HG02870 (cell line): ENCODE data around the gene CIAPIN1.
A peak's percentile ranks its signal among the peaks of the same experiment; 100 is the strongest.
"Not testable (repeated sequence)": the region's sequence is repeated elsewhere in the genome, so short reads cannot be mapped to it uniquely, and the experiment has no call there.

Source experiments
- ATAC-seq: cut with Tn5 transposase; IDR thresholded peaks from one replicate; pipeline ENCODE4 v1.9.1; 2021; ENCODE audit warnings: mild to moderate bottlenecking, moderate library complexity; ENCODE audit not compliant: unreplicated experiment

Gene CIAPIN1

DNA sequence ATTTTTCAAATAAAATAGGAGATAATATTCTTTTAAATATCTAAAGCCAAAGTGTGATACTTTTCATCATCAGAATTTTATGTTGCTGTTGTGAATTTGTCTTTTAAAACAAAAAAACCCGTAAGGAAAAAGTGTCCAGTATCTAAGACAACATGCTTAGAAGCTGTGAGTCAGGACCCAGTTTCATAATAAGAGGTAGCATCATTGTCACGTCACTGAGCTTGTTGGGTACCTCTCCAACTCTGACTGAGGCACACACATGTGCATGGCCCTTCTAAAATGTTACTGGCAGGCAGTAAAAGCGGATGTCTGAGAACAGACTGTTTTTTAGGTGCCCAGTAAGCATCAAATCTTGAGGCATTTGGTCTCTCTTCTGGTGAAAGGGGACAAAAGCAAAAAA is 2.5 kb downstream of the CIAPIN1 start:
- ATAC-seq, result no peak

DNA sequence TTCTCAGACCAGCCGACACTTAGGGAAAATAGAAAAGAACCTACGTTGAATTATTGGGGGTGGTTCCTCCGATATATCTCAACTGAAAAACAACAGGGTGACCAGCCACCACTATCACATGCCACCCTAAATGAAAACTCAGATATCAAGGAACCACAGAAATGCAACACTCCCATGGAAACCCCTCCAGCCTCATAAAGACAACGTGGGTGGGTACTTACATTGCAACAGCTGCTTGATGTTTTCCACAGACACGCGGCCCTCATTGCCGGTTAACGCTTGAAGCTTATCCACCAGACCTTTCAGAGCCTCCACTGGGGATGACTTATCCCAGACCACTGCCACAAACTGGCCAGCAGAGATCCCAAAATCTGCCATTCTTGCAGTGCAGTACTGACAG is 6.6 kb downstream of the CIAPIN1 start:
- ATAC-seq, result not testable (repeated sequence)

DNA sequence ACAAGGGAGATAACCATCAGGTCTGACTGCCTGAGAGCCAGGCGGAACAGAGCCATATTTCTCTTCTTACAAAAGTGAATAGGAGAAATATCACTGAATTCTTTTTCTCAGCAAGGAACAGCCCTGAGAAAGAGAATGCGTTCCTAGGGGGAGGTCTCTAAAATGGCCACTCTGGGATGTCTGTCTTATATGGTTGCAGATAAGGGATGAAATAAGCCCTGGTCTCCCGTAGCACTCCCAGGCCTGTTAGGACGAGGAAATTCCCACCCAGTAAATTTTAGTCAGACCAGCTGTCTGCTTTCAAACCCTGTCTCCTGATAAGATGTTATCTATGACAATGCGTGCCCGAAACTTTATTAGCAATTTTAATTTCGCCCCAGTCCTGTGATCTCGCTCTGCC is 7.2 kb downstream of the CIAPIN1 start:
- ATAC-seq, result not testable (repeated sequence)

DNA sequence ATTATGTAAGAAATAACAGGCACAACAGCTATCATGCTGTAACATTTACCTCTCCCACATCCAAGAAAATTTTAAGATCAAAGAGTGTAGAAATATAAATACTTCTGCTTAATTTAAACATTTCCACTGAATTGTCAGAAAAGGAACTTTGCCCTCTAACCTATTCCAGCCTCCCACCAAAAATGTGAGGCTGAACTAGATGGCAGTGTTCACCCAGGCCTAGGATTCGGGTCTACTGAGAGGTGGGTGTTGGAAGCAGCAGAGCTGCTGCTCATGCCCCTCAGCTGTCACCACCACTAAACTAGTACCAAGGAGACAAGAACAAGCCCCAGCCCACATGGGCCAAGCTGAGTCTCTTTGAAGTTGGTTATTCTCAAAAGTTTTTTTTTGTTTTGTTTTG is 11.3 kb downstream of the CIAPIN1 start:
- ATAC-seq, result no peak

DNA sequence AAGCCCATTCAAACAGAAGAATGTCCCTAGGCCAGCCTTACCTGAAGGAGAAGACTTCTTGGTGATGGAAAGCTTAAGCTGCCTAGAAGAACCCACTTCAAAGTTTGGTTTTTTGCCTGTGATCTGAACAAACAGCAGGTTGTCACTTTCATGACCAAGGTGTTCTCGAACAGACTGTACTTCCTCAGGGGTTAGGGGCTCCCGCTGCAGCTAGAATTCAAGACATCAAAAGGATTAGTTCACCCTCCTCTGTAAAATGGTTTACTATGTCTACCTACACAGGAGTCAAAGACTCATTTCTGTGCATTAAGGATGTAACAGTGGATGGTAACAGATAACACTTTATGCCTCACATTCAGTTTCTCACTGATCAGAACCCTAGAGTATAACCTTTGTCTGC is 13.2 kb downstream of the CIAPIN1 start:
- no peak for ATAC-seq

DNA sequence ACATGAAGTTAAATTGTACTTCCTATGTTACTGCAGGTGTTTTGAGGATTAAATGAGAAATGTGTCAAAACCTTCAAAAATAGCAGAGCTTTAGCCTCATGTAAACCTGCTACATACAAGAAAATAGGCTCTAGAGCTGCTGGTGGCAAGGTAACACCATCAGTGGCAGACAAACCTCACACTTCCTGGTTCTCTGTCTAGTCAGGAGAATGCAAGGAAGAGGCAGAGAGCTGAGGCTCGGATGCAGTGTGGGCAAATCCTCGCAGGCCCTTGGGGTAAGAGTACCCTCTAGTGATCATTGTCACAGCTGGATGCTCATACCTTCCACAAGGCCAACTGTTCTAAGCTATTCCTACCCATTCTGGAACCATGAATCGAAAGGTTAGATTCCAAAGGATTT is 14.2 kb downstream of the CIAPIN1 start:
- ATAC-seq, result no peak

DNA sequence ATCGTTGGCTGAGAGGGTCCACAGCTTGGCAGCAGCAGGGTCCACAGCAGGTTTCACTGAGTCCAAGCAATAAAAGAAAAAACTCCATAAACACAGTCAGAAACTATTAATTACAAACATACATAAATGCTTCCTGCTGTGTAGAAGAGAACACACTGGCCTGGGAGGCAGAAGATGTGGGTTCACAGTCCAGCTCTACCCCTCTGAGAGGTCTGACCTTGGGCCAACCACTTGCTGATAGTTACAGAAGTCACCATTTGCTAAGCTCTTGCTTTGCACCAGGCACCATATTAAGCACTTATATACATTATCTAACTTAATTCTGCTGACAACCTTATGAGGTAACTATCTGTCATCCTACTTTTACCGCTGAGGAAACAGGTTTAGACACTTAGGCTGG is 14.7 kb downstream of the CIAPIN1 start:
- ATAC-seq, result no peak

DNA sequence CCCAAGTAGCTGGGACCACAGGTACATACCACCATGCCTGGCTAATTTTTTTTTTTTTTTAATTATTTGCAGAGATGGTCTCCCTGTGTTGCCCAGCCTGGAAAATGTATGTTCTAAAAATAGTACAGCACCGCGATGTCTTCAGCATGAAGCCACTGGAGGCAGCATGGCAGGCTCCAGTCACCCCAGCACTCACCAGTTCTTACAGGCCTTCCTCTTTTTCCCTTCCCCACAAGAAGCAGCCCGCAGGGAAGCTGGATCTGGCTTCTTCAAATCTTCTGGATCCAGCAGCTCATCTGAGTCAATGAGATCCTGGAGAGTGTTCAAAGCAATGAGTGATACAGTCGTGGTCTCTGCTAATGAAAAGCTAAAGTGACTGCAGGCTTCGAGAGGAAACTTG is 16.2 kb downstream of the CIAPIN1 start:
- no peak for ATAC-seq

DNA sequence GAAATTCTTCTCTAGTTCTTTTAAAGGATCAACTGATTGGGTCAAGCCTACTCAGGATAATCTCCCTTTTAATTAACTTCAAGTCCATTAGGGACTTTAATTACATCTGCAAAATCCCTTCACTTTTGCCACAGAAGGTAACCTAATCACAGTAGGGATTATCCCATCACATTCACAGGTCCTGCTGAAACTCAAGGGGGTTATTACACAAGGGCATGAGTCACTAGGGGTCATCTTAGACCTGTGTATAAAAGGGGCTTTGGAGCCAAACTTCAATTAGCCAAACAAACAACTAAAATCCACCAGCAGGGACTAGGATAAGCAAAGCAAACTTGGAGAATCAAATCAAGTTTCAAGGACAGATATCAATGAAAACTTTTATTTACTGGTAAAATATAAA is 19.4 kb downstream of the CIAPIN1 start:
- ATAC-seq, result no peak

DNA sequence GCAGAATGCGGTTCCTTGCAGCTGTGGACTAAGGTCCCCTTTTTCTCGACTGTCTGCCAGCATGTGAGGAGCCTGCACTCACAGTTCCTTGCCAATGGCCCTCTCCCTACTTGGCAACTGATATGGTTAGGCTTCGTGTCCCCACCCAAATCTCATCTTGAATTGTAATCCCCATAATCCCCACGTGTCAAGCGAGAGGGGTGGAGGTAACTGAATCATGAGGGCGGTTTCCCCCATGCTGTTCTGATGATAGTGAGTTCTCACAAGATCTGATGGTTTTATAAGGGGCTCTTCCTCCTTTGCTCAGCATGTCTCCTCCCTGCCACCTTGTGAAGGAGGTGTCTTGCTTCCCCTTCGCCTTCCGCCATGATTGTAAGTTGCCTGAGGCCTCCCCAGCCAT is 19.9 kb downstream of the CIAPIN1 start:
- ATAC-seq, result no peak

DNA sequence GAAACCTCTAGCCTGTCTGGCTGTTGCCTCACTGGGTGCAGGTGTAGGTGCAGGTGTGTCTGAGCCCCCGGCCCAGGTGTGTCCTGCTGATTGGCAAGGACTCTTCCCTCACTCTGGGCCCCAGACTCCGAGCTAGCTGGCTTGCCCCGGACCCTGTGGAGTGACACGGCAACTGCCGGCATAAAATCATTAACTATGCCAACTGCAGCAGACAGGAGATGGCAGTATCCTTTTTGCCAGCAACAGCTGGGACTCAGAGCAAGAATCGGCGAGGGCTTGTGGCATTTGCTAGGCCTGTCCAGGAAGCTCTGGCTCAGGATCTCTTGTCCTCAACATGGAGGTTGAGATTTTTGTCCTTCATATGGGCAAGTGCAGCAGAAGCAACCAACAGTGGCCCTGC is 20.8 kb downstream of the CIAPIN1 start:
- no peak for ATAC-seq

DNA sequence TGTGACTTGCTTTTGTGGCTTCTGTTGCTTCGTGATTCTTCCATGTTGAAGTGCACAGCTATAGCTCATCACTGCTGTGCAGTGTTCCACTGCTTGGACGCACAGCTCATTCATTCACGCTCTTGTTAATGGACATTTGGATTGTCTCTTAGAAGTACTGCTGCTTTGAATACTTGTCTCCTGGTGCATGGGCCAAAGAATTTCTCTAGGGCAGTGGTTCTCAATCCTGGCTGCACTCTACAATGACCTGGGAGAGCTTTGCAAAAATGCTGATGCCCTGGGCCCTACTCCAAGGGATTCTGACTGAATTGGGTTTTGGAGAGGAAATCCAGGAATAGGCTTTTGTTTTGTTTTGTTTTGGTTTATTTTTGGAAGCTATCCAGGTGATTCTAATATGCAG is 22.6 kb downstream of the CIAPIN1 start:
- ATAC-seq, result no peak

DNA sequence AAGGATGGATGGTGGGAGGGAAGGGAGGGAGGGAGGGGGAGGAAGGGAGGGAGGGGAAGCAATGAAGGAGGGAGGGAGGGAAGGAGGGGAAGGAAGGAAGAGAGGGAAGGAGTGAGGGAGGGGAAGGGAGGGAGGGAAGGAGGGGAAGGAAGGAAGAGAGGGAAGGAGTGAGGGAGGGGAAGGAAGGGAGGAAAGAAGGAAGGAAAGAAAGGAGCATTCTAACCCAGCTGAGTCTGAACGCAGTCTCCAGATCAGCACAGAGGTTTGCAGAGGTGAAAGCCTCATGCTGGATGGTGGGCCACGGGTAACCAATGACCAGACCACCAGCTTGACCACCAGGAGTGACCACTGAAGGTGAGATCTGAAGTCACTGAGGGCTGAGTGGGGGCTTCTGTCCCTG is 24.0 kb downstream of the CIAPIN1 start:
- ATAC-seq, result no peak

DNA sequence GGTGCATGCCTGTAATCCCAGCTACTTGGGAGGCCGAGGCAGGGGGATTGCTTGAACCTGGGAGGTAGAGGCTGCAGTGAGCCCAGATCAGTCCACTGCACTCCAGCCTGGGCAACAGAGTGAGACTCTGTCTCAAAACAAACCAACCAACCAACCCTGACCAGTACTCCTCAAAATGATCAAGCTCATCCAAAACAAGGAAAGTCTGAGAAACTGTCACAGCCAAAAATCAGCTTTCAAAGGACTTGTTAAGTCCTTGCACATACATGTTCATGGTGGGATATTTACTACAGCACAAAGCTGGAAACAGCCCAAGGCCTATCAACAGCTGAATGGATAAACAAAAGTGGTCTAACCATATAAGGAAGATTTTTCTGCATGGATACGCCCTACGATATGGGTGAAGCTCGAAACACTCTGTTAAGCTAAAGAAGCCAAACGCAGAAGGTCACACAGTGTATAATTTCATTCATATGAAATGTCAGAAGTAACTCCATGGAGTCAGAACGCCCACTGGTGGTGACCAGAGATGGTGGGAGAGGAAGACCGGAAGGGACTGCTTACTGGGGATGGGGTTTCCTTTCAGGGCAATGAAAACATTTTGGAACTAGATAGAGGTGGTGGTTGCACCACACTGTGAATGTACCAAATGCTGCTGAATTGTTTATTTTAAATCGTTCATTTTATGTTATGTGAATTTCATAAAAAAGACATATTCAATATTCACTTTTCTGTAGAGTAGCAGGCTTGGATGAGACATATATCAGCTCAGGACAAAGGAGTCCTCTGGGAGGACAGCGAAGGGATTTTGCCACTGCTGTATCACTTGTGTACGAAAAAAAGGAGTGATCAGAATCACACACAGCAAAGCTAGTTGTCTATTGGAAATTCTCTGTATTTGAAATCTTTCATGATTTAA is 24.9 kb downstream of the CIAPIN1 start:
- ATAC-seq, result no peak

DNA sequence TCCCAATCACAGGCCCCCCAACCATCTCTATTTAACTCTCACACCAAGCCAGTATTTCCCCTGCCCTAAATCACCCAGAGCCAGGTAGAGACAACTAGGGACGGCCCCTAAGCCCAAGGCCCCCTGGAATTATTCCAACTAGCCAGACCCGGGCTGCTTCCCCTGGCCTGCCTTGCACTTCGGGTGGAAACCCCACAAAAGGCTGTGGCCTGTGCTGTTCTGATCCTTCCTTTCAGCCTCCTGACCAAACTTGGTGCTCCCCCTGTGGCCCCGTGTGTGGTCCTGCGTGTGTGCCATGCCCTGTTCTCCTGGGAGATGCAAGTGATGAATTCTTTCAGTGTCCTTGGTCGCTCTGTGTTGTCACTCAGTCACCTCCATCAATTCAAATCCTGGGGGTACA is 27.7 kb downstream of the CIAPIN1 start:
- no peak for ATAC-seq

DNA sequence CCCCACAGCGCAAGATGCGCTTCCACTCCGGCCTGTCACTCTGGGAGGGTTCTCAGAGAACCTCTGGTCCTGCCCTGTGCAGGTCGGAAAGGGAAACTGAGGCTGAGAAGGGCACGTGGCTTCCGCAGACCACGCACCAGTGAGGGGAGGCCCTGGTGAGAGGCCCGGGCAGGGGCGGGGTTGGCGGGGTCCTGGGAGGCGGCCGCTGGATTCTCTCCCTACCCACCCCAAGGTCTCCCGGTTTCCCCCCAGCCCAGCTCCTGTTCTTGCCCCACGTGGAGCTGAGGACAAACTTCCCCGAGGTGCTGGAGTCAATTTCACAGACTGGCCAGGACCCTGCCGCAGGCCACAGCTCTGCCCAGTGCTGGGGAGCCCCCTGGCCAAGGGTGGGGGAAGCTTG is 31.1 kb downstream of the CIAPIN1 start:
- ATAC-seq, result no peak

DNA sequence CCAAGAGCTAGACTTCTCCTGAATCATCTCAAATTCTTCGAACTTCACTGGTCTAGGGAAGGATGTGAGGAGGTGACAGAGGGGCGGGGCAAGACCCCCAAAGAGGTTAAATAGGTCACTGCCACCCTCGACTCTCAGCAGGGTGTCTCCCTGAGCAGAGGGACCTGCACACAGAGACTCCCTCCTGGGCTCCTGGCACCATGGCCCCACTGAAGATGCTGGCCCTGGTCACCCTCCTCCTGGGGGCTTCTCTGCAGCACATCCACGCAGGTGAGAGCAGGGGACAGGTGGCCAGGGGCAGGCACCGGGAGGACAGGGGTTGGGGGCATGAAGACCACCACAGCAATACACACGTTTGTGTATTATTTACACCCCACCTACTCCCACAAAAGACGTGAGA is 33.5 kb downstream of the CIAPIN1 start:
- no peak for ATAC-seq

DNA sequence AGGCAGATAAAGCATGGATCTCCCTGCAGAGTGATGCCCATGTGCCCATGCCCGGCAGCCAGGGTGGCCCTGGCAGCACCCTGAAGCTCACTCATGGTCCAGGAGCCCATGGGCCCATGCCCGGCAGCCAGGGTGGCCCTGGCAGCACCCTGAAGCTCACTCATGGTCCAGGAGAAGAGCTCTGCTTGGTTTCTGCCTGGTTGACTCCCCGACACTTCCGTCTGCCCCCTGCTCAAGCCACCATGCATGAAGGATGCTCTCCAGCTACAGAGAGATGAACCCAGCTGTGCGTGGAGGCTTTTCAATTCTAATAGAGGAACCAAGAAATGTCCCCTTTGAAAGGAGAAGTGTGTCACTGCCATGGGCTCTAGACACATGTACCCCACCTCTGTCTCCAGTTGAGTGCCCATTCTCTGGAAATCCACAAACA is 33.9 kb downstream of the CIAPIN1 start:
- peak; percentile 60 for ATAC-seq

DNA sequence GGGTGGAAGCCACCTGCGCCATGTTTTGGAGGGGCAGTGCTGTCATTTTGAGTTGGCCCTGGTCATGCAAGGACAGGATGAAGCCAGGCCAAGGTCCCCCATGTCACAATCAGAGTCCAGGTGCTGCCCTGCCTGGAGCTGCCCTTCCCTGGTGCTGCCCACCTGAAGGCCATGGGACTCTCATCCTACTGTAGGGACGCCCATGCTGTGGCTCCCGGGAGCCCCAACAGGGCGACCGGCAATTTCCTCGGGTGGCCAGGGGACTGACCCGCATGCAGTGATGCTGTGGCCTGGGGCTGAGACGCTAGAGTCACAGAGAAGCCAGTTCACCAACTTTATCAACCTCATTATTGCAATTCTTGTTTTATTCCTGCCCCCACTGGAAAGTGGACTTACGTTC is 34.6 kb downstream of the CIAPIN1 start:
- no peak for ATAC-seq

DNA sequence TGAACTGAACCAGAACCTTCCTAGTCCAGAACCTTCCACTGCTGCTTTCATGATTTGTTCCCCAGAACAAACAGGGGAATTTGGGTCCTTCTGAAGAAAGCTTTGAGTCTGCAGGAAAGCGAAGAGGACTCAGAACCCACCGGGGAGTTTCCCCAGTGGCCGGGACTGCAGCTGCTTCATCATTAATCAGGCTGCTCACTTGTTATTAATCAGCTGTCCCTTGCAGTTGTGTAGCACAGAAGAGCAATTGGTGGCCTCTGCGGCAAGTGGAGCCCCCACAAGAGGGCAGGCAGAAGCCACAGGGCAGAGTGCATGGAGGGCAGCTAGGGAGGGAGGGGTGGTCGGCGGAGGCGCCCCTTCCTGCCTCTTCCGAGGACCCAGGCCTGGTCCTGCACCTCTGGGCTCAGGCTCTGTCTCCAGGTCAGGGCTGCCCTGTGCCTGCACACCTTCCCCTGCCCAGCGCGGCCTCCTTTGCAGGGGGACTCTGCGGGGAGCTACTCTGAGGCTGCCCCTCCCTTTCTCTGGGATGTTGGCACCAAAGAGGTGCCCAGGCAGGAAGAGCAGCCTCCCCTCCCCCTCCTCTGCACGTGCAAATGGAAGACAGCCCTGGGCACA is 35.7 kb downstream of the CIAPIN1 start:
- ATAC-seq, result no peak

DNA sequence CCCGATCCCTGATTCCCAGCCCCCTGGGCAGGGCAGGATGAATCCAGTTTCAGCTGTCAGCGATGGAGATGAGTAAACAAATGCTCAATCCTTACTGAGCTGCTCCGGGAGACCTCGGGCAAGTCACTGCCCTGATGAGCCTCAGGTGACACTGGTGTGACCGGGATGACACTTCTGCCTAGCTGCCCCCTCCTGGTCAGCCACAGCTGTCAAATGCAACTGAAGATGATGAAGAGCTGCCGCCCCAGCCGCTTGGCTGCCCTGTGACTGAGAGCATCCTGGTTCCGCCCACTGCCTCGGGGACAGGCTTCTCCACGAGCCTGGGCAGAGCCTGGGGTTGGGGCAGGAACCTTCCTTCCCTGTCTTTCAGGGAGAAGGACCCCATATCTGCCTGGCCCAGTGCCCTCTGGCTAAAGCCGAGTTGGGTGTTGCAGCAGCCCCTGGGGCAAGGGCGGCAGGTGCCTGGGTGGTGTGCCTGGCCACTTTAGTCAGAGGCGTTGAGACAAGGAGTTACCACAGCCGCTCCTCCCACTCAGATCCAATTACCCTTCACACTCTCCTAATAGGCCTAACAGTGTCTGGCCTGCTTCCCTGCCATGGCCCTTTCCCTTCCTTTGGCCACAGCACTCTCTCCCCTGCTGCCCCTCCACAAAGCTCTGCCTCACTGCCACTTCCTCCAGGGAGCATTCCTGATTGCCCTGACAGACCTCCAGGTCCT is 37.2 kb downstream of the CIAPIN1 start:
- ATAC-seq, result no peak

DNA sequence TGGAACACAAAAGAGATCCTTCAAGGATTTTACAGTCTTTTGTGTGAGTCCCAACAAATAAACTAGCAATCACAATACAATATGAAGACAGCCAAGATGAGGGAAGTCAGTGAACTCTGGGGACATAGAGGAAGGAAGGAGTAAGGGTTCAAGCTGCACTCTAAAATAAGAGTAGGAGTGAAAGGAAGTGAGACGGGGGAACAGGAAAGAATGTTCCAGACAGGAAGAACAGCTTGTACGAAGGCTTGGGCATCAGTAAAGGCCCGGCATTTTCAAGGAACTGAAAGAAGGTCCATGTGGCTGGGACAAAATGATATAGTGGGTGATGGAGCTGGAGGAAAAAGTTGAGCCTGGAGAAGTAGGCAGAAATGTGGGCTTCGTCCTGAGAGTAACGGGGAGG is 38.1 kb downstream of the CIAPIN1 start:
- ATAC-seq, result no peak
